NCI-H187 treated with DMSO at 0.1 percent for 48 hours (cell line): Measurements from ENCODE around the gene FCN1.

ENCODE experiments used
- DNase-seq: peaks from one replicate; lab custom pipeline; 2025; lab: John Stamatoyannopoulos, UW

Gene FCN1

DNA sequence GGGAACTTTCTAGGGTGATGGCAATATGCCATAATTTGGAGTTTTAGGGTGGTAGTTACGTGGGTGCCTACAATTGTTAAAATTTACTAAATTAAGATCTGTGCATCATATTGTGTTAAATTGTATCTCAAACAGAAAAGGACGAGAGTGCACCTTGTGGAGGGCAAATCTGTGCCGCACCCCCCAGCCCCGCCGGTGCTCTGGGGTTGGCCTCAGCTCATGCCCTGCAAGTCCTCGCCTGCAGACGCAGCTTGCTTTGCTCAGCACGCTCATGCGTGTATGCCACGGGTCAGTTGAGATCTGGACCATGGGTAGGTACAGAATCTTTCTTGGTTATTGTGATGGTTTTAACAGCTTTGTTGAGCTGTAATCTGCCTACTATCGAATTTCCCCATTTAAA is 33.7 kb upstream of the FCN1 start:
- DNase-seq = no peak

DNA sequence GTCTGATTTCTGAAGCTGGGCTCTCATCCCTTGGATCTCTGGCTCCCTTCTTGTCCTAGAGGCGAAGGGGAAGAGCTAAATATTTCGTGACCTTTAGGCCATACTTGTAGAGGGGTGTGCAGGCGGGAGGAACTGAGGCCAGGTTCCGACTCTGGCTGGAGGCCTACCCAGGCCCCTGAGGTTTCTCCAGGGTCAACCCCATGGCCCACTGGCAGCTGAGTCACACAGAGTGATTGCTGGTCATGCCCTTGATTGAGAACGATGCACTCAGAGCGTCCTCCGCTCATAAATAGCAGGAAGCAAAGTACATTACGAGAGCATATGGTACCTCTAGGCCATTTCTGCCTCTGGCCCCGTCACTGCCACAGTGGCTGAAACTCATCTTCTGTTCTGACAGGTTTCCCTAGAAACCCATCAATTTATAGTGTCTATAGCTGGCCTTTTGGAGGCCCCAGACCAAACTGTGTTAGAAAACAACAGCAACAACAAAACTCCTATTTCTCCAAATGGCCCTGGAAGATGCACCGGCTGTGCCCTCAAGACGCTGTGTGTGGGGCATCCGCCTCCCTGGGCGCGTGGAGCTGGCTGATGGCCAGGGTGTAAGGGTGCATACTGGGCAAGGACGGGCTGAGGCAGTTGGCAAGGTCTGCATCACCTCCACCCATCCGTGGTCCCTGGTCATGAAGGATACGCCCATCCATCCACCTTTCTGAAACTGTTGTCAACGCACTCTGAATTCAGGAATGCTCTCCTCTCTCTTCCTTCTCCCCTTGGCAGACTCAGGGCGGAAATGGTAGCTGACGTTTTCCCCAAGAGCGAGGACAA is 32.9 kb upstream of the FCN1 start:
- DNase-seq = no peak

DNA sequence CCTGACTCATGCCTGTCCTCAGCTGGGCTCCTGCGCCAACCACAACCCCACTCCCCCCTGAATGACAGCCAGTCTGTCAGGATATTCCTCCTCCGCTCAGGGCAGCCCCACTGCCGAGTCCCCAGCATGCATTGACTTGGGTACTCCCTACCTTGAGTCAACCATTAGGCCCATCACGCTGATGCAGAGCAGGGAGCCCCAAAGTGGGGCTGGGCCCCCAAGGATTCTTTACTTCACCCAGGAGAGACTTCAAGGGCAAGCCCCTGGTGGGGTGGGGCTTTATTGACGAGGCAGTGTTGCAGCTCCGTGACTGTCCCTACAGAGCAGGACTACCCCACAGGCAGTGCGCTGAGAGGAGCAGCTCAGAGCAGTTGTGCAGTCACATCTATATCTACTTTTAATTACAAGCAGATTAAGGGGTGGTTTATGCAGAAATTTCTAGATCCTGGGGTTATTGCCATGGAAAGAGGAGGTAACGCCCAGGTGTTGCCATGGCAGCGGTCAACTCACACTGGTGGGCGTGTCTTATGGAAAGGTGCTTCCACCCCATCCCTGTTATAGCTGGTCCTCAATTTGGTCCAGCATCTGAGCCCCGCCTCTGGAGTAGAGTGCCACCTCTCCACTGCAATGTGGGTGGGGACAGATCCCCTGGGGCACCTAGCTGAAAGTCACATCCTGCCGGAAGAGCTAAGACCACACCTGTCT is 32.1 kb upstream of the FCN1 start:
- DNase-seq = no peak

DNA sequence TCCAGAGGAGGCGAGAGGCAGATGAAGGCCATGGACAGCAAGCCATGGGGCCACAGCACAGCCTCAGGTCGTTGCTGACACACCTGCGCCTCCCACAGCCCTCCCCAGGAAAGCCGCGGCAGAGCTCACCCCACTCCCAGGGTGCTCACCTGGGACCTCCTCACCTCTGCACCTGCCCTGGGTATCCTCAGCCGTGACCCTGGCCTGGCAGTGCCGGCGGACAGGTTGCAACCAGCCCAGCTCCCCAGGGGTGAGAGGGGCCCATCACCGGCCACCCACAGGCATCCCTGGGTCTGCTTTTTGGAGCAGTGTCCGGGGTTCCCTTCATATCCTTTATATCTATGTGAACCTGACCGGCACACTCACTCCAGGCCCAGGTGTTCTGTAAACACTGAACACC is 30.4 kb upstream of the FCN1 start:
- DNase-seq = no peak

DNA sequence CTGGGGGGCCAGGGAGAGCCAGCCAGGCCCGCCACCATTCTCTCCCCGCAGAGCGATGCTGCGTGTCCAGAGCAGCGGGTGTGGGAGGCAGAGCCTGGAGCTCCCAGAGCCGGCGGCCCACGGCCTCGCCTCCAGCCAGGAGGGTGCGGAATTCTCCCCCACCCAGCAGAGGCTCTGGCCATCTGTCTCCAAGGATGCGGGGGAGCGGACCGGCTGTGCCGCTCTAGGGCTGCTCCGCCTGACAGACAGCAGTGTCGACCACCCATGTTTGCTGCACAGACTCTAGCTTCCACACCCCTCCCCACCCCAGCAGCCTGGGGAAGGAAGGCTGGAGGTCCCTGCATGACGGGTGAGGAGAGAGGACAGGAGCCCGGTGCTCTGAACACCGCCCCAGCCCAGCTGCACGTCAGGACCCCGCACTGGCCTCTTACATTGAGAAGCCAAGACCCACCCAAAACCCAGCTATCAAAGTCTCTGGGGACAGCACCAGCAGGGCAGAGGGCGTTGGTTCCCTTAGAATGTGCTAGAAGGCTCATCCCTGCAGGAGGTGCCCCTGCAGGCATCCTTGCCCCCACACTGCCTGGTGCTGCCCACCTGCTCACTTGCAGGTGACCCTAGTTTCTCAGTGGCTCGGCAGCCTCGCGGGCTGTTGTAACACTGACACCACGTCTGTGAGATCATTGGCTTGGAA is 29.7 kb upstream of the FCN1 start:
- no peak for DNase-seq

DNA sequence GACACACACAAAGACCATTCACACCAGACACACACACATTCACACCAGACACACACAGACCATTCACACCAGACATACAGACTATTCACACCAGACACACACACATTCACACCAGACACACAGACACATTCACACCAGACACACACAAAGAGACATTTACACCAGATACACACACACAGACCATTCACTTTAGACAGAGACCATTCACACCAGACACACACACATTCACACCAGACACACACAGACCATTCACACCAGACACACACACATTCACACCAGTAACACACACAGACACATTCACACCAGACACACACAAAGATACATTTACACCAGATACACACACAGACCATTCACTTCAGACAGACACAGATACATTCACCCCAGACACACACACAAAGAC is 29.0 kb upstream of the FCN1 start:
- DNase-seq = no peak

DNA sequence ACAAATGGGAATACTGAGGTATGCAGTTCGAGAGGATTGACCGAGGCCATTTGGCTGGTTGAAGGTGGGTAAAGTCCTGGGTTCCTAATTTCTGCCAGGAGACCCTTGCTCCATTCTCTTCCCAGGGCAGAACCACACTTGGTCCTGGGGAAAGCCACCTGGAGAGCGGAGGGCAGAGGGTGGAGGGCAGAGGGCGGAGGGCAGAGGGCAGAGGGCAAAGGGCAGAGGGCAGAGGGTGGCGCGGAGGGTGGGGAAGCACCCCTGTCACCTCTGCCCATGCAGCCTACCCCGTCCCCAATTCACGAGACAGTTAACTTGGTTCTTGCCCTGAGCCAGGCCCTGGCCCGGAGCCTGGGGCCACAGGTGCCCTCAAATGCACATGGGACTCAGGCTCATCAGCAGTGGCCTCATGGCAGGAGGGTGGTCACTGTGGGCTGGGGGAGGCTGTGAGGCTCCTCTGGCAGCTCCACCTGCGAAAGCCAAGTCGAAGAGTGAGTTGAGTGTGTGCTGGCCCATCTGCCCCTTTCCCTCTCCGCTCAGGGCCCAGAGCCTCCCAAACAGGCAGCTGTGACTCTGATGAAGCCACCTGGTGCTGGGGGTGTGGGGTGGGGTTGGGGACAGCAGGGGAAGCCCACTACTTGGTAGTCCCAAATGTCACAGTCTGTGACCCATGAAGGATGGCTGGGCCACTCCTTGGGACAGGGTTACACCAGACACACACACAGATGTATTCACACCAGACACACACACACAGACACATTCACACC is 28.0 kb upstream of the FCN1 start:
- DNase-seq = no peak

DNA sequence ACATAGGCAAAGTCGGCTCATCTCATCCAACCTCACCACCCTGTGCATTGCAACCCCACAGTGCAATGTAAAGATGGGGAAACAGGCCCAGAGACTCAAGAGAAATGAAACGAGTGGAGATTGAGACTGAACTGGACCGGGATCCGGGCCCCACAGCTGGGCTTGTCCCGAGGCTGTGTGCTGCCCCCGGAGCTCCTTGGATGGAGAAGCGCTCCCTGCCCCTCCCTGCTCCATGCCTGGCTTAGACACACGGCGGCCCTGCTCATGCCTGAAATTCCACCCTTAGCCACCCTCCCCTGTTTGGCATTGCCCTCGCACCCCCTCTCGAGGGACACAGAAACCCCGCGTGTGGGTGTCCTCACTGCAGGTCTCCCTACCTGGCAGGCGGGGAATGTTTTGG is 27.2 kb upstream of the FCN1 start:
- DNase-seq = no peak

DNA sequence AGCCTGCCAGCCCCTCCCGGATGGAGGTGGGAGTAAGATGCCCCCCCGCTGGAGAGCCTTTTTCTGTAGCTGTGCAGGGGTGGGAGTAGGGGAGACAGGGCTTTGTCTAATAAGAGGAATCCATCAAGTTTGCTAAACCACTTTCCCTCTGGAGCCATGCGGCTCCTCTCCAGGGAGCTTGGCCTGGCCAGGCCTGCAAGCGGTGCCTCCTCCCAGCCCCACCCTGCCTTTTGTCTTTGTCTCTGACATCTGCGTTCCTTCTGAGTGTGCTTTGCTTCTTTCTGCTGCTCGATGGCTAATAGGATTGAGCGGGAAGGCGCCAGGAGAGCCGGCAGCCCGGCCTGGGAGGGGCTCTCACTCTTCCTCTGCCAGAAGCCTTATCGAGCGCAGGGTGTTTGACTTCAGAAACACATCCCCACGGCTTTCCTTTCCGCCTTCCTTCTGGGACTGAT is 26.7 kb upstream of the FCN1 start:
- DNase-seq = no peak

DNA sequence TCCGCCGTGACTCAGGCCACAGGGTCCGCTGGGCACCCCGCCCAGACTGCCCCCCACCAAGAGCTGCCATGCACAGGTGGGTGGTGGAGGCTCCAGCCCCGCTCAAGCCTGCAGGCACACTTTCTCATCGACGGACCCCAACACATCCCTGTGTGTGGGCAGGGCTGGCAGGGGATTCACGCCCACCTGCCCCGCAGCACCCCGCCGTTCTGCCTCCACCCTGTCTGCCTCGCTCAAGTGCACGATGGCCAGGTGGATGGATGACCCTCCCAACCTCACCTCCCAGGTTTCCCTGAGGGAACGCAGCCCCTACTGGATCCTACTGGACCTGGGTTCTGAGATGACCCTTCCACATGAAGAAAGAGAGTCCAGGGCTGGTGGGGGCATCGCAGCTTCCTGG is 26.1 kb upstream of the FCN1 start:
- no peak for DNase-seq

DNA sequence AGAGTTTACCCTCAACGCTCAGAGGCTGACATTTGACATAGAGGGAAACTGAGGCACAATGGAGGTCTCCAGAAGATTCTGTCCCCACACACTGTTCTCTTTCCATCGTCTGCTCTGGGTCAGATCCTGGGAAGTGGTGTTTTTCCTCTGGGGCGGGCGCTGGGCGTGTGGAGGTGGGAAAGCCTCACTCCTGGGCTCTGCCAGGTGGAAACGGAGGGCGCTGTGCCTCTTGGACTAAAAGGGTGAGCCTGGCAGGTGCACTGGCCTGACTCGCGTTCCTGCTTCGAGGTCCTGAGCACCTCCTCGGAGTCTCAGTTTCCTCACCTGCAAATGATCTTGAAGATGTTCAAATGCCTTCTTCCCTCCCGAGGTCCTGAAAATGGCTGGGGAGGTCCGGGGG is 25.7 kb upstream of the FCN1 start:
- DNase-seq = no peak

DNA sequence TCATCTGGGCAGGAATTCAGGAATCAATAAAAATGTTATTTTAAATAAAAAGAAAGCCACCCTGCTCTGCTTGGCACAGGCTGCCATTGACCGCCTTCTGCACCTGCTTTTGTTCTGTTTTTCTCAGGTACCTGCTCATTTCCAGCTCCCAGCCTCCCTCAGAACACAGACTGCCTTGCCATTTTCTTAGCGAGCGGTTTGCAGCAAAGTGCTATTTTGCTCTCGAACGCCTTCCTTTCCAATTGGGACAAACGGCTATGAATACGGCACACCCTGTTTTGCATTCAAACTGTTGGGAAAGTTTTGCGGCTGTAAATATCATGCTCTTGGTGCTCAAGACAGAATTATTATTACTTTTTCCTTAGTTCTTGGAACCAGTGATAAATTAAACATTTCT is 25.1 kb upstream of the FCN1 start:
- no peak for DNase-seq

DNA sequence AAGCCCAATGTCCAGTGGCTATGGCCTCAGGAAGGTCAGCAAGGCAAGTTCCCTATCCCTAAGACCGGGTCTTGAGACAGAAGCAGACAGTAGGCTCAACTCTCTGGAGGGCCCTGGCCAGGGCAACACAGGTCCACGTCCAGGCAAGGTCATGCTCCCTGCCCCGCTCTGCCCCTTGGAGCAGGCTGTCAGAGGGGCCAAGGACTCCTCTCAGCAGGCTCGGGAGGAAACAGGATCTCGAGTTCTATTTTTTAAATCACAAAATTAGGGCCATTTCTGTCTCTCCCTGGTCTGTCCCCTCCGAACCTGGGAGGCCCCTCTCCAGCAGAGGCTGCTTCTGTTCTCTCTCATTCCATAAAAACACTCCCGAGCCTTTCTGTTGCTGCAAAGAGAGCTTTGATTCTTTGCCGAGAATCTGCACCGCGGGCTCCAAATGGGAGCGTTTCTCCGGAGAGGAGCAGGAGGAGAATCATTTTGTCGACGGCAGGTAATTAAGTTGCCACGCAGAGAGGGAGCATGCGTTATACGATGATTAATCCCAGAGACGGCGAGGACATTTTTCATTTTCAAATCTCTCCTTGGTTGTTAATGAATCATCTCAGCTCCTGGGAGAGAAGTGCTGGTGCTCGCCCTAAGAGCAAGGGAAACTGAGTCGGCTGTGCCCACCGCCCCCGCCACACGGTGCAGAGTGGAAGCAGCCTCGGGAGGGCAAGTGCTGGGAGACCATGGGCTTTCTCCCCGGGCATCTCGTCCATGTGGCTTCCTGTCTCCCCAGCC is 24.5 kb upstream of the FCN1 start:
- DNase-seq = no peak

DNA sequence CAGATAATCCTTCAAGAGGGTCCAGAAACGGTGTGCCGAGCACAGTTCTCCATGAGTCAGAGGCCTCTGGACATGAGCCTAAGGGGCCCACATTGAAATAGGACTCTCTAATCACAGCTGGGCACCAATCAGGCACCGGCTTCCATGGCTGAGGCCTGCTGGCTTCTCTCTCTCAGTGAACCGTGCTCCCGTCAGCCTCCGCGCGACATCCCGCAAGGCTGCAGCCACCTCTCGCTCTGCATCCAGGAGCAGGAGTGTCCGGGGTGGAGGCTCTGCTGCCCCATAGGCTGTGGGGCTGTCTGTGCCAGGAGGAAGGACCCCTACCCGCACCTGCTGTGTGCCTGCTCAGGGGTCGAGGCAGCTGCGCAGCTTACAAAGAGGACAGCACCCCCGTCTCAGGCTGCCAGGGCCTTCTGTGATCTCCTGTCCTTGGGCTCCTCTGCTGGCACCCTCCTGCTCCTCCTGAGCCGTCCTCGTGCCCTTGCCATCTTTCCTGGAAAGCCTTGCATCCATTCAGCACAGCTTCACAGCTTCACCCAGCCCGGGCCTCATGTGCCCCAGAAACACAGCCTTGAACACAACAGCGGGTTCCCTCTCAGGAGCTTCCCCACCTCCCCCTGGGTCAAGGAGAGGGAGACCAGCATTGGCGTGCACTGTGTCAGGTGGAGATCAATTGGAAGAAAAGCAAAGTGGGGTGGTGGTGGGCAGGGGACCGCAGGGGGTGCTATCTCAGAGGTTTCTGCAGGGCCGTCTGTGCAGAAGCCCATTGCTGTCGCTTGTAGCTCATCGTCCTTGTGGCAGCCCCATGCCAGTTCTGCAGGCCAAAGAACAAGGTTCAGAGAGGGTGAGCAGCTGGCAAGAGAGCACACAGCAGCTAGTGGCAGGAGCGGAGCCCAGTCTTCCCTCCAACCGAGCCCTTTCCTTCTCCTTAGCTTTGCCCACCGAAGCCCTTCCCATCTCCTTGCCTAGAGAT is 22.8 kb upstream of the FCN1 start:
- DNase-seq = no peak

DNA sequence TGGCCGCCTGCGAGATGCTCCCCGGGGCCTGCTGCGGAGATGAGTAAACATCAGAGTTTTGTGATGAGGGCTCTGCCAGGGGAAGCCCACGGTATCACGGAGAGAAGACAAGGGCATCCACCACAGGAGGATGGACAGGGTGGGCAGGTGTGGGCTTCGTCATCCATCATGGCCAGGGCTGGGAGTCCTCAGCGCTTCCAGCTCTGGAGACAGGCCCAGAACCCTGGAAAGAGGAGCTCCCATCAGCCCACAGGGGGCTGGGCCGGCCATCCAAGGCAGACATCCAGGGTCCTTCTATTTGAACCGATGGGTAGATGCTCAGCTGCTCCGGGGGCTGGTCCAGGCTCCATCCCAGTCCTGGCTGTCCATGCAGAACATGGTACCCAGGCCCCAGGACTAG is 22.1 kb upstream of the FCN1 start:
- DNase-seq = no peak

DNA sequence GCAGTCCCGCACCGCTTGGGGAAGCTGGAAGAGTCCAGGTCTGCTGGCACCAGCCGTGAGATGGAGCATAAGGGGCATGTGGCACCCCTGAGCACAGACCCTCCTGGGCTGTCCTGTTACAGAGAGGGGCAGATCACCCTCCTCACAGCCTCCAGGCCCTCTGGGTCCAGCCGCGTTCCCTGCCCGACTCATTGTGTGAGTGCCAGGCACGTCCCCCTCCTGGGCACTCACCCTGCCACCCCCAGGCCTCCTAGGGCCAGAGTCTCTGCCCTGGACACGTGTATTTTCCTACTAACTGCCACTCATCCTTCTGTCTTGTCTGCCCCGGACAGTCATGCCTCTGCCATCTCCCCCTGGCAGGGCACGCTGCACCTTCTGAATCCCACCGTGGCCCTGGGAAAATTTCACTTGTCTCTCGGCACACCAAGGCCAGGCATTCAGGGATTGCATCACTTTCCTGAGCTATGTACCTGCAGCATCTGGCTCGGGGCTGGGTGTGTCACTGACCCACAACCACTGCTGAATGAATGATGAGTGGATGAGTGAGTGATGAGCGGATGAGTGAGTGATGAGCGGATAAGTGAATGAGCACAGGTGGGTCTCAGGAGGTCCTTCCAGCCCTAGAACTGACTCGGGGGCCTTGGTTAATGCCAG is 21.5 kb upstream of the FCN1 start:
- DNase-seq = no peak

DNA sequence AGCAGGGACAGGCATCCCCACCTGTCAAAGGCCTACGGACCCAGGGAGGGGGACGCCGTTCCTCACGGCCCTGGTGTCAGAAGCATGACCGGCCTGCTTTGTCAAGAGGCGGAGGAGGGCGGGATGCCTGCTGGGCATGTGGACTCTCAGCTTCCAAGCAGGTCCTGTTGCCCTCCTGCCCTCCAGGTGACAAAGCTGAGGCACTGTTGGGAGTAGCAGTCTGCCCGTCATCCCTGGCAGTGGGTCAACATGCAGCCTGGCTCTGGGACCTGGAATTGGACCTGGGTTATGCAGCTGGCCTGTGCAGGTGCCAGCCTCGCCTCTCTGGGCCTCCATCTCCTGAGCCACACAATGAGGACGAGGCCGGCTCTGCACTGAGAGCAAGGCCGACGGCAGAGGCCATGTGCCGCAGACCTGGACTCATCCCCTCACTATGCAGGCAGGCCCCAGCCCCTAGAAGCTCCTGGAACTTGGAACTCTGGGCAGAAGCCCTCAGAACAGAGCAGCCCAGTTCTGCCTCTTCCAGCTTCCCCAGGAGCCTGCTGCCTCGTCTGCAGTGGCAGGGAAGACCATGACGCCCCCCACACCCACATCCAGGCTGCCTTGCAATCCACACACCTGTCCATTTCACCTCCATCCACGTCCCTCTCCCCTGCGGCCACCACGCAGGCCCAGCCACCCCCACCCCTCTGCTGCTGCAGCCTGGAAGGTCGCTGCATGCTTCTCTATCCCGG is 20.8 kb upstream of the FCN1 start:
- no peak for DNase-seq

DNA sequence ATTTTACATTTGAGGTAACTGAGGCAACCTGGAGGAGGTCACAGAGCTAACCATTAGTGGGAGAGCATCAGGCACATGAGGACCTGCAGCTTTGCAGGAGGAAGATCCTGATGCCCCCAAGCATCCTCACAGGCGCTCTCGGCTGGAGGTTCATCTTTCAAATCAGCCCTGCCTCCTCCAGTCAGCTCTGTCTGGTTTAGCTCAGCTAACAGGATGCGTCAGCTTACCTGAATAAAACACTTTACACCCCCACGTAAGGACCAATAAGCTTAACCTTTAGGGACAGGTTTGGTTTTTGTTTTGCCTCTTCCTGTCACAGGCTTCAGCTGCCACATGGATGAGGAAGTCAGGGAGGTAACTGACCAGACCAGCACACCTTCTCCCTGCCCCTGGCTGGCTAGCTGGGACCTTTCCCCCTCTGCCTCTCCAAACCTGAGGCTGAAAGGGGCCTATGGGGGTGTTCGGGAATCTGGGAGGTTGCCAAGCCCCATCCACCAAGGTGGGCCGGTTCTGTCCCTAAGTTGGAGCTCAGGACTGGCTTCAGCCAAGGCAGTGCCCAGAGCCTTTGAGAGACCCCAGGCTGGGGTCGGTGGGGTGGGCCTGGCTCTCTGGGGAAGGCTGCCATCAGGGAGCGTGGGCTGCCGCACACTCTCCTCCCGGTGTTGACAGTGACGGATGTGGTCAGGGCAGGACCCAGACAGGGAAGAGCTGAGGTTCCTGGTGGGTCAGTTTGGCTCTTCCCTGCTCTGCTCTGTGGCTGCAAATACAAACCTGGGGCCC is 20.0 kb upstream of the FCN1 start:
- DNase-seq = no peak
